IMR-90 (cell line): Measurements from ENCODE around the gene PRKCE. TPM values are rescaled to one million over a fixed set of nuclear protein-coding genes. Genes with fewer than 3 reads are reported as not detected.
A peak's percentile ranks its signal among the peaks of the same experiment; 100 is the strongest.
"Not testable (repeated sequence)": the region's sequence is repeated elsewhere in the genome, so short reads cannot be mapped to it uniquely, and the experiment has no call there.

Experiments
- ATAC-seq: fragments of 200-7000 bp; cut with Tn5 transposase; 2 replicates; pipeline ENCODE4 v1.9.1; 2020; ENCODE audit warnings: low read depth, mild to moderate bottlenecking, moderate library complexity
- BruUV-seq: library from RNA; stranded (reverse); fragments of 400-500 nt; replicated peaks from 2 replicates; lab custom pipeline; 2021; lab: Mats Ljungman, UMichigan
- CTCF ChIA-PET: fragments of 300-600 bp; formaldehyde crosslinking; extraction: SDS; loops from one replicate; lab custom pipeline; 2021; ENCODE audit warnings: antibody characterized with exemption; lab: Yijun Ruan, JAX
- POLR2A ChIA-PET: fragments of 300-600 bp; sonication (Branson Sonifier 250); formaldehyde crosslinking; loops from one replicate; lab custom pipeline; 2022; ENCODE audit warnings: antibody characterized with exemption; ENCODE audit not compliant: unreplicated experiment; lab: Charles Lee
- DNase-seq: peaks from one replicate; pipeline ENCODE4 v3.0.0; 2013
- H2AFZ ChIP-seq: replicated peaks from 2 replicates; pipeline ENCODE3; 2013; ENCODE audit warnings: low read length, mild to moderate bottlenecking; ENCODE audit not compliant: poor library complexity
- H2AK5ac ChIP-seq: 2 replicates; pipeline ENCODE4 v1.6.1; 2013; ENCODE audit warnings: low read depth, low read length, inconsistent platforms
- H2AK9ac ChIP-seq: replicated peaks from 2 replicates; pipeline ENCODE3; 2013; ENCODE audit warnings: mild to moderate bottlenecking, low read depth, low read length, moderate library complexity; ENCODE audit not compliant: poor library complexity
- H2BK120ac ChIP-seq: 2 replicates; pipeline ENCODE4 v1.6.1; 2013; ENCODE audit warnings: low read depth, low read length, inconsistent platforms
- H2BK15ac ChIP-seq: 3 replicates; pipeline ENCODE4 v1.6.1; 2013; ENCODE audit warnings: low read depth, low read length, inconsistent platforms
- H2BK20ac ChIP-seq: 2 replicates; pipeline ENCODE4 v1.6.1; 2013; ENCODE audit warnings: low read depth, mild to moderate bottlenecking, inconsistent platforms, low read length, moderate library complexity
- H2BK5ac ChIP-seq: 2 replicates; pipeline ENCODE4 v1.6.1; 2013; ENCODE audit warnings: mild to moderate bottlenecking, low read depth, low read length, inconsistent platforms; ENCODE audit not compliant: poor library complexity, severe bottlenecking
- H3K14ac ChIP-seq: replicated peaks from 2 replicates; pipeline ENCODE4 v1.6.1; 2013; ENCODE audit warnings: low read depth, low read length, inconsistent platforms
- H3K18ac ChIP-seq: 2 replicates; pipeline ENCODE4 v1.6.1; 2013; ENCODE audit warnings: low read depth, low read length, control low read depth
- H3K23ac ChIP-seq: 2 replicates; pipeline ENCODE4 v1.6.1; 2013; ENCODE audit warnings: low read depth, low read length, inconsistent platforms
- H3K27ac ChIP-seq: 2 replicates; pipeline ENCODE4 v1.5.1; 2013; ENCODE audit warnings: mild to moderate bottlenecking, control low read depth, low read length; ENCODE audit not compliant: insufficient read depth
- H3K27me3 ChIP-seq: 2 replicates; pipeline ENCODE4 v1.6.1; 2013; ENCODE audit warnings: low read length; ENCODE audit not compliant: control insufficient read depth, insufficient read depth
- H3K36me3 ChIP-seq: 2 replicates; pipeline ENCODE4 v1.6.1; 2013; ENCODE audit warnings: low read length, mixed read lengths; ENCODE audit not compliant: control insufficient read depth, insufficient read depth
- H3K4ac ChIP-seq: 2 replicates; pipeline ENCODE4 v1.6.1; 2013; ENCODE audit warnings: low read depth, low read length, inconsistent platforms
- H3K4me1 ChIP-seq: 2 replicates; pipeline ENCODE4 v1.6.1; 2013; ENCODE audit warnings: low read length, mixed read lengths; ENCODE audit not compliant: control insufficient read depth, insufficient read depth
- H3K4me2 ChIP-seq: 2 replicates; pipeline ENCODE4 v1.6.1; 2013; ENCODE audit warnings: low read depth, mild to moderate bottlenecking, control low read depth, low read length, moderate library complexity
- H3K4me3 ChIP-seq: 2 replicates; pipeline ENCODE4 v1.5.1; 2013; ENCODE audit warnings: low read depth, mild to moderate bottlenecking, control low read depth, low read length, moderate library complexity; ENCODE audit not compliant: insufficient read depth
- H3K56ac ChIP-seq: 2 replicates; pipeline ENCODE4 v1.6.1; 2013; ENCODE audit warnings: low read length, inconsistent platforms; ENCODE audit not compliant: insufficient read depth; ENCODE audit errors: extremely low read depth
- H3K79me1 ChIP-seq, 2 experiments: 2 replicates each; pipeline ENCODE4 v1.6.1; 2013; ENCODE audit warnings: low read length in 2 of 2, inconsistent platforms in 1 of 2, low read depth in 1 of 2
- H3K9ac ChIP-seq: 2 replicates; pipeline ENCODE4 v1.6.1; 2013; ENCODE audit warnings: low read depth, low read length, control low read depth
- H3K9me1 ChIP-seq: 2 replicates; pipeline ENCODE4 v1.6.1; 2013; ENCODE audit warnings: low read length, inconsistent platforms; ENCODE audit not compliant: insufficient read depth
- H3K9me3 ChIP-seq: 2 replicates; pipeline ENCODE4 v1.6.1; 2013; ENCODE audit warnings: low read length; ENCODE audit not compliant: control insufficient read depth, insufficient read depth
- H4K20me1 ChIP-seq: 2 replicates; pipeline ENCODE4 v1.6.1; 2013; ENCODE audit warnings: low read length, inconsistent platforms; ENCODE audit not compliant: insufficient read depth
- H4K5ac ChIP-seq: 2 replicates; pipeline ENCODE4 v1.6.1; 2013; ENCODE audit warnings: mild to moderate bottlenecking, low read depth, low read length, control low read depth
- H4K8ac ChIP-seq, 2 experiments: 2 replicates each; pipeline ENCODE4 v1.6.1; 2013; ENCODE audit warnings: low read depth in 2 of 2, low read length in 2 of 2, control low read depth in 1 of 2, inconsistent platforms in 1 of 2
- H4K91ac ChIP-seq: 2 replicates; pipeline ENCODE4 v1.6.1; 2013; ENCODE audit warnings: low read depth, low read length, inconsistent platforms; ENCODE audit not compliant: insufficient read depth
- CHD1 ChIP-seq: IDR thresholded peaks from 2 replicates; pipeline ENCODE4 v1.6.1; 2012; ENCODE audit warnings: low read depth, low read length, improper control_type of control experiment
- MXI1 ChIP-seq: IDR thresholded peaks from 2 replicates; pipeline ENCODE4 v1.6.1; 2012; ENCODE audit warnings: low read depth, mild to moderate bottlenecking, low read length, moderate library complexity, borderline replicate concordance
- WGBS, 2 experiments: methylation state at CpG; one replicate each; pipeline versions ENCODE4 v1.1.5 to v1.1.7; 2013; ENCODE audit warnings: missing lambda C conversion rate in 2 of 2; ENCODE audit not compliant: insufficient read length in 1 of 2; ENCODE audit errors: extremely low coverage in 2 of 2; 5-methylcytosine and 5-hydroxymethylcytosine counted together
- dilution Hi-C: fragments of 300-500 bp; cut with HindIII; formaldehyde crosslinking; loops from one replicate; pipeline ENCODE4 v1.14.3; 2018; ENCODE audit warnings: low sequenced_read_pairs; ENCODE audit not compliant: unreplicated experiment
- in situ Hi-C: fragments of 300-500 bp; cut with MboI; formaldehyde crosslinking; loops from 3 replicates; pipeline ENCODE4 v1.14.3; 2019; ENCODE audit warnings: low sequenced_read_pairs, inconsistent platforms, mixed read lengths
- intact Hi-C: fragments of 100-400 bp; cut with micrococcal nuclease; formaldehyde crosslinking; loops from 2 replicates; pipeline ENCODE4 v1.10.0; 2022
- polyA plus RNA-seq, 3 experiments: library from polyadenylated mRNA; depleted of rRNA; stranded (reverse); fragments of >200 nt; gene quantifications; 2 replicates each; pipeline ENCODE4 v1.2.3, GENCODE V29; 2012; ENCODE audit warnings: low replicate concordance in 1 of 3
- total RNA-seq: library from RNA; depleted of rRNA; stranded (reverse); fragments of >200 nt; gene quantifications from 2 replicates; pipeline ENCODE4 v1.2.3, GENCODE V29; 2012

Gene PRKCE
- total and polyA plus RNA-seq, 2 of the 4 experiments (the other 2 are of a cell fraction) = 8.1 to 32.4 TPM

GRCh38 chr2:46216213-46216612 lies 564.7 kb downstream of the PRKCE start:
- dilution Hi-C loops (no loop called here), in situ Hi-C loops (no loop called here), intact Hi-C loops (no loop called here)
- Histone ChIP-seq H3K4ac (peak overlapping the region; percentile 1; the same call in 1 of the 2 replicates), H3K27me3 (no peaks in the 10 kb centered on the region; the same call in 1 of the 2 replicates), H2AK5ac (peak overlapping the region; percentile 71; the same call in 1 of the 2 replicates), H2BK15ac (no peak overlapping the region), H3K79me1 (no peaks in the 10 kb centered on the region), H2BK5ac (no peak overlapping the region), H3K9ac (no peak overlapping the region), H3K36me3 (no peaks in the 10 kb centered on the region), H4K5ac (no peak overlapping the region), H3K4me2 (no peak overlapping the region), H3K23ac (no peak overlapping the region), H2BK120ac (no peak overlapping the region), H3K4me3 (no peak overlapping the region), H3K14ac (0 out of 2 replicates have a peak overlapping the region, but pooled peaks have one; percentile 58), H3K9me1 (peaks cover 5% of the 10 kb centered on the region; the same call in 1 of the 2 replicates), H3K18ac (peak overlapping the region; percentile 73; the same call in 1 of the 2 replicates), H4K8ac (no peak overlapping the region; a peak in 1 of 4 replicates), H4K20me1 (no peaks in the 10 kb centered on the region), H3K27ac (no peak overlapping the region), H3K4me1 (peaks cover 6% of the 10 kb centered on the region), H2AK9ac (no peak overlapping the region), H4K91ac (no peak overlapping the region), H2BK20ac (no peak overlapping the region), H2AFZ (no peak overlapping the region), H3K56ac (no peak overlapping the region), H3K9me3 (peaks cover 14% of the 10 kb centered on the region)
- no peak for TF ChIP-seq CHD1
- no peak for TF ChIP-seq MXI1
- WGBS, 2 experiments = no CpG with 5 or more reads among the region's 1 CpG
- ATAC-seq (peak; percentile 75), DNase-seq (peak; percentile 79)
- POLR2A ChIA-PET = no interaction called here
- CTCF ChIA-PET = no interaction called here
- BruUV-seq = no TSS peak

GRCh38 chr2:46223514-46223913 lies 572.0 kb downstream of the PRKCE start:
- H4K20me1 ChIP-seq, H3K4ac ChIP-seq, H2AK5ac ChIP-seq, intact Hi-C loops, H3K18ac ChIP-seq, H2BK15ac ChIP-seq, H3K23ac ChIP-seq, H3K14ac ChIP-seq, CTCF ChIA-PET, H3K56ac ChIP-seq, H3K79me1 ChIP-seq, H3K36me3 ChIP-seq, POLR2A ChIA-PET, H3K27ac ChIP-seq, H3K4me3 ChIP-seq, ATAC-seq, H2AK9ac ChIP-seq, H4K91ac ChIP-seq, H4K8ac ChIP-seq, H3K9me3 ChIP-seq, H4K5ac ChIP-seq, H3K9ac ChIP-seq, H3K9me1 ChIP-seq, H3K4me2 ChIP-seq, H2BK120ac ChIP-seq, H3K4me1 ChIP-seq, H3K27me3 ChIP-seq, H2AFZ ChIP-seq, H2BK5ac ChIP-seq, DNase-seq, BruUV-seq, dilution Hi-C loops, H2BK20ac ChIP-seq, in situ Hi-C loops: not testable (repeated sequence)
- WGBS, 2 experiments = no CpG with 5 or more reads among the region's 1 CpG
